SK-N-SH (cell line): Measurements from ENCODE around the gene CAST. TPM values are rescaled to one million over a fixed set of nuclear protein-coding genes. Genes with fewer than 3 reads are reported as not detected.

Experiments
- CTCF ChIA-PET: fragments of 300-600, 350-600 bp; formaldehyde crosslinking; extraction: SDS; loops from one replicate; lab custom pipeline; 2021; lab: Yijun Ruan, JAX
- POLR2A ChIA-PET: fragments of 350-600 bp; sonication (Branson Sonifier 250); formaldehyde crosslinking; extraction: SDS; loops from one replicate; lab custom pipeline; 2020; ENCODE audit warnings: antibody characterized with exemption, inconsistent platforms; lab: Yijun Ruan, JAX
- DNase-seq: peaks from one replicate; pipeline ENCODE4 v3.0.0; 2012
- H2AFZ ChIP-seq: fragments of 200-600 bp; sonication (generic); 2 replicates; pipeline ENCODE4 v1.8.1; 2016; ENCODE audit warnings: antibody characterized with exemption, mild to moderate bottlenecking, low read depth
- H3F3A ChIP-seq: fragments of 200-600 bp; sonication (generic); replicated peaks from 2 replicates; pipeline ENCODE3; 2016; ENCODE audit warnings: antibody characterized with exemption, mild to moderate bottlenecking; ENCODE audit not compliant: insufficient read depth
- H3K27ac ChIP-seq, 2 experiments: fragments of 200-500 bp in 1 of 2; fragments of 200-600 bp in 1 of 2; sonication (Bioruptor generic) in 1 of 2; sonication (generic), shearing (Covaris generic) in 1 of 2; 2 replicates each; pipeline versions ENCODE4 v1.5.1 to v1.6.1; 2014 to 2016; ENCODE audit warnings: low read depth in 2 of 2, inconsistent platforms in 1 of 2, low read length in 1 of 2, mild to moderate bottlenecking in 1 of 2, mixed read lengths in 1 of 2
- H3K27me3 ChIP-seq: fragments of 200-600 bp; sonication (generic), shearing (Covaris generic); 2 replicates; pipeline ENCODE4 v1.6.1; 2016; ENCODE audit warnings: mixed run types; ENCODE audit not compliant: insufficient read depth
- H3K36me3 ChIP-seq, 2 experiments: fragments of 200-500 bp in 1 of 2; fragments of 200-600 bp in 1 of 2; sonication (Bioruptor generic) in 1 of 2; sonication (generic) in 1 of 2; replicated peaks in 1 of 2; 2 replicates each; pipeline versions ENCODE3 to v1.5.1; 2014 to 2016; ENCODE audit warnings: low read length in 1 of 2, mild to moderate bottlenecking in 1 of 2; ENCODE audit not compliant: insufficient read depth in 2 of 2, control insufficient read depth in 1 of 2
- H3K4me1 ChIP-seq, 2 experiments: fragments of 200-500 bp in 1 of 2; fragments of 200-600 bp in 1 of 2; sonication (Bioruptor generic) in 1 of 2; sonication (generic), shearing (Covaris generic) in 1 of 2; 2 replicates each; pipeline versions ENCODE4 v1.5.1 to v1.6.1; 2014 to 2016; ENCODE audit warnings: low read depth in 1 of 2, low read length in 1 of 2, mixed run types in 1 of 2; ENCODE audit not compliant: insufficient read depth in 2 of 2, control insufficient read depth in 1 of 2
- H3K4me2 ChIP-seq: fragments of 200-600 bp; sonication (generic), shearing (Covaris generic); 2 replicates; pipeline ENCODE4 v1.6.1; 2017; ENCODE audit warnings: mixed run types
- H3K4me3 ChIP-seq, 2 experiments: fragments of 200-500 bp in 1 of 2; fragments of 200-600 bp in 1 of 2; sonication (Bioruptor generic) in 1 of 2; sonication (generic), shearing (Covaris generic) in 1 of 2; 2 replicates each; pipeline versions ENCODE4 v1.5.1 to v1.8.1; 2014 to 2016; ENCODE audit warnings: low read depth in 2 of 2, inconsistent platforms in 1 of 2, low read length in 1 of 2, mild to moderate bottlenecking in 1 of 2, mixed read lengths in 1 of 2, moderate library complexity in 1 of 2
- H3K79me2 ChIP-seq: fragments of 200-600 bp; sonication (generic); 2 replicates; pipeline ENCODE4 v1.8.1; 2017; ENCODE audit warnings: mild to moderate bottlenecking; ENCODE audit not compliant: insufficient read depth
- H3K9ac ChIP-seq: fragments of 200-600 bp; sonication (generic); 2 replicates; pipeline ENCODE4 v1.6.1; 2017; ENCODE audit warnings: mixed run types
- H3K9me2 ChIP-seq: fragments of 200-600 bp; sonication (generic); 2 replicates; pipeline ENCODE4 v1.6.1; 2017; ENCODE audit warnings: mixed run types
- H3K9me3 ChIP-seq: fragments of 200-600 bp; sonication (generic); 2 replicates; pipeline ENCODE4 v1.6.1; 2017; ENCODE audit warnings: mixed run types, mild to moderate bottlenecking, moderate library complexity
- H4K20me1 ChIP-seq: fragments of 200-600 bp; sonication (generic); 2 replicates; pipeline ENCODE4 v1.6.1; 2017; ENCODE audit warnings: mild to moderate bottlenecking, mixed run types; ENCODE audit not compliant: insufficient read depth
- CTCF ChIP-seq: fragments of 200-600 bp; sonication (generic); IDR thresholded peaks from 2 replicates; pipeline ENCODE4 v1.6.1; 2017; ENCODE audit warnings: antibody characterized with exemption, mild to moderate bottlenecking, moderate library complexity
- GATA2 ChIP-seq: sonication (generic); formaldehyde crosslinking; IDR thresholded peaks from 2 replicates; pipeline ENCODE4 v1.5.0; 2020; ENCODE audit warnings: mild to moderate bottlenecking, missing genetic modification reagents
- RAD21 ChIP-seq: IDR thresholded peaks from 2 replicates; pipeline ENCODE4 v1.6.1; 2012; ENCODE audit warnings: mild to moderate bottlenecking, low read length
- RXRA ChIP-seq: IDR thresholded peaks from 2 replicates; pipeline ENCODE4 v1.4.0; 2012; ENCODE audit warnings: low read depth, mild to moderate bottlenecking, borderline replicate concordance
- SIN3A ChIP-seq: IDR thresholded peaks from 2 replicates; pipeline ENCODE4 v1.6.1; 2012; ENCODE audit warnings: low read depth, mild to moderate bottlenecking, low read length, moderate library complexity, borderline replicate concordance
- TAF1 ChIP-seq: IDR thresholded peaks from 2 replicates; pipeline ENCODE4 v1.6.1; 2012; ENCODE audit warnings: low read depth, mild to moderate bottlenecking, low read length, moderate library complexity, borderline replicate concordance
- YY1 ChIP-seq: IDR thresholded peaks from 2 replicates; pipeline ENCODE4 v1.4.0; 2012; ENCODE audit warnings: low read depth, mild to moderate bottlenecking
- WGBS: methylation state at CpG from one replicate; pipeline ENCODE4 v1.1.6; 2017; ENCODE audit warnings: low lambda C conversion rate; 5-methylcytosine and 5-hydroxymethylcytosine counted together
- polyA plus RNA-seq, 3 experiments: library from polyadenylated mRNA; depleted of rRNA; stranded (reverse); fragments of >200 nt; gene quantifications; 2 replicates each; pipeline ENCODE4 v1.2.3, GENCODE V29; 2012
- TF ChIP-seq, protein P1 (sequence below): IDR thresholded peaks from 2 replicates; pipeline ENCODE4; 2012
- TF ChIP-seq, protein P2 (sequence below): IDR thresholded peaks from 2 replicates; pipeline ENCODE4 v1.4.0; 2012; ENCODE audit warnings: low read depth, borderline replicate concordance
- TF ChIP-seq, protein P3 (sequence below): IDR thresholded peaks from 2 replicates; pipeline ENCODE4 v1.6.1; 2012; ENCODE audit warnings: mild to moderate bottlenecking, low read depth, low read length, moderate library complexity
- TF ChIP-seq, protein P4 (sequence below): fragments of 150-350 bp; IDR thresholded peaks from 2 replicates; pipeline ENCODE4 v1.6.1; 2016; ENCODE audit warnings: mild to moderate bottlenecking, low read depth, low read length

CAST gene
- polyA plus RNA-seq, 1 of the 3 experiments (the other 2 are of a cell fraction), result 82.9 TPM

- no peaks in the 10 kb centered on the region for H3K27me3 ChIP-seq
- H3K4me3 ChIP-seq, result no peak overlapping the region
- ChIA-PET POLR2A (no interaction called here), CTCF (interaction anchor here (0.9 to 2.1 kb wide), 3 partner anchors 11 to 40 kb away, joined by 3 to 9 read pairs (median 3); no protein-coding TSS in a partner anchor)
- H3K36me3 ChIP-seq, result no peaks in the 10 kb centered on the region
- no peaks in the 10 kb centered on the region for H3K9me2 ChIP-seq
- H3F3A ChIP-seq, result peaks cover 38% of the 10 kb centered on the region
- H3K79me2 ChIP-seq, result no peaks in the 10 kb centered on the region
- no peak overlapping the region for H2AFZ ChIP-seq
- peaks cover 20 to 35% of the 10 kb centered on the region in 2 experiments for H3K4me1 ChIP-seq
- H4K20me1 ChIP-seq, result no peaks in the 10 kb centered on the region
- TF ChIP-seq RXRA (no peak), RAD21 (no peak), YY1 (no peak), GATA2 (CRISPR knock-in tag) (no peak), CTCF (no peak), TAF1 (no peak), SIN3A (no peak)
- TF ChIP-seq, protein P1, sequence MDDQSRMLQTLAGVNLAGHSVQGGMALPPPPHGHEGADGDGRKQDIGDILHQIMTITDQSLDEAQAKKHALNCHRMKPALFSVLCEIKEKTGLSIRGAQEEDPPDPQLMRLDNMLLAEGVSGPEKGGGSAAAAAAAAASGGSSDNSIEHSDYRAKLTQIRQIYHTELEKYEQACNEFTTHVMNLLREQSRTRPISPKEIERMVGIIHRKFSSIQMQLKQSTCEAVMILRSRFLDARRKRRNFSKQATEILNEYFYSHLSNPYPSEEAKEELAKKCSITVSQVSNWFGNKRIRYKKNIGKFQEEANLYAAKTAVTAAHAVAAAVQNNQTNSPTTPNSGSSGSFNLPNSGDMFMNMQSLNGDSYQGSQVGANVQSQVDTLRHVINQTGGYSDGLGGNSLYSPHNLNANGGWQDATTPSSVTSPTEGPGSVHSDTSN, result no peak
- WGBS, result 94% methylated on average over 4 of the region's 4 CpGs
- H3K9me3 ChIP-seq, result no peaks in the 10 kb centered on the region
- H3K27ac ChIP-seq, result no peak overlapping the region
- no peak for DNase-seq
- no peak overlapping the region for H3K9ac ChIP-seq
- no peak overlapping the region for H3K4me2 ChIP-seq
Measured at GRCh38 chr5:96654209-96654608, 8.0 kb upstream of the CAST start.

DNA sequence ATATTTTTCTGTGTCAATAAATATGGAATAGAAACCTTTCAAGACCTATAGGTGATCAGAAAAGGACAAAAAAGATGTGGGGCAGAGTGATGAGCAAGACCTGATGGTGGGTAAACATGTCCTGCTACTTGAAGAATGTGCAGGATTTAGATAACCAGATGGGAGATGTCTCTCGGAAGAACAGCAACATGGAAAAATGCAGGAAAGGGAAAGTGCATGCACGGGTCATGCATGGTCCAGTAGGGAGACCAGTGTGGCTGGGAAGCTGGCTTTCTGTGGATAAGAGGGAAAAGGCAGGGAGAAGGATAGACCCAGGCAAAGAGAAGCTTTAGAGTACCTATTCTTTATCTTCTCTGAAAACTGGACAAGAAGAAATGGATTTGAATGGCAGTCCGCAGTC is 7.1 kb upstream of the CAST start:
- Histone ChIP-seq H2AFZ (no peak overlapping the region), H3K9me2 (no peaks in the 10 kb centered on the region), H3K79me2 (no peaks in the 10 kb centered on the region), H3K9me3 (no peaks in the 10 kb centered on the region), H3K9ac (no peak overlapping the region), H4K20me1 (no peaks in the 10 kb centered on the region), H3K36me3 (no peaks in the 10 kb centered on the region), H3K4me3 (no peak overlapping the region), H3F3A (peaks cover 35% of the 10 kb centered on the region), H3K27ac (peak overlapping the region in 1 of 2 experiments; percentile 39; a peak in 2 of 4 replicates), H3K4me2 (peak overlapping the region; percentile 43; the same call in 1 of the 2 replicates), H3K4me1 (peaks cover 18 to 30% of the 10 kb centered on the region in 2 experiments), H3K27me3 (no peaks in the 10 kb centered on the region)
- WGBS, result 85% methylated on average over 3 of the region's 3 CpGs
- DNase-seq, result no peak
- POLR2A ChIA-PET, result interaction anchor here (0.9 kb wide), 1 partner anchor 152 kb away, joined by 4 read pairs; the partner anchor contains the start of gene ERAP1
- TF ChIP-seq, protein P2, sequence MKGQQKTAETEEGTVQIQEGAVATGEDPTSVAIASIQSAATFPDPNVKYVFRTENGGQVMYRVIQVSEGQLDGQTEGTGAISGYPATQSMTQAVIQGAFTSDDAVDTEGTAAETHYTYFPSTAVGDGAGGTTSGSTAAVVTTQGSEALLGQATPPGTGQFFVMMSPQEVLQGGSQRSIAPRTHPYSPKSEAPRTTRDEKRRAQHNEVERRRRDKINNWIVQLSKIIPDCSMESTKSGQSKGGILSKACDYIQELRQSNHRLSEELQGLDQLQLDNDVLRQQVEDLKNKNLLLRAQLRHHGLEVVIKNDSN, result no peak
- no peak for TF ChIP-seq TAF1
- TF ChIP-seq, protein P3, sequence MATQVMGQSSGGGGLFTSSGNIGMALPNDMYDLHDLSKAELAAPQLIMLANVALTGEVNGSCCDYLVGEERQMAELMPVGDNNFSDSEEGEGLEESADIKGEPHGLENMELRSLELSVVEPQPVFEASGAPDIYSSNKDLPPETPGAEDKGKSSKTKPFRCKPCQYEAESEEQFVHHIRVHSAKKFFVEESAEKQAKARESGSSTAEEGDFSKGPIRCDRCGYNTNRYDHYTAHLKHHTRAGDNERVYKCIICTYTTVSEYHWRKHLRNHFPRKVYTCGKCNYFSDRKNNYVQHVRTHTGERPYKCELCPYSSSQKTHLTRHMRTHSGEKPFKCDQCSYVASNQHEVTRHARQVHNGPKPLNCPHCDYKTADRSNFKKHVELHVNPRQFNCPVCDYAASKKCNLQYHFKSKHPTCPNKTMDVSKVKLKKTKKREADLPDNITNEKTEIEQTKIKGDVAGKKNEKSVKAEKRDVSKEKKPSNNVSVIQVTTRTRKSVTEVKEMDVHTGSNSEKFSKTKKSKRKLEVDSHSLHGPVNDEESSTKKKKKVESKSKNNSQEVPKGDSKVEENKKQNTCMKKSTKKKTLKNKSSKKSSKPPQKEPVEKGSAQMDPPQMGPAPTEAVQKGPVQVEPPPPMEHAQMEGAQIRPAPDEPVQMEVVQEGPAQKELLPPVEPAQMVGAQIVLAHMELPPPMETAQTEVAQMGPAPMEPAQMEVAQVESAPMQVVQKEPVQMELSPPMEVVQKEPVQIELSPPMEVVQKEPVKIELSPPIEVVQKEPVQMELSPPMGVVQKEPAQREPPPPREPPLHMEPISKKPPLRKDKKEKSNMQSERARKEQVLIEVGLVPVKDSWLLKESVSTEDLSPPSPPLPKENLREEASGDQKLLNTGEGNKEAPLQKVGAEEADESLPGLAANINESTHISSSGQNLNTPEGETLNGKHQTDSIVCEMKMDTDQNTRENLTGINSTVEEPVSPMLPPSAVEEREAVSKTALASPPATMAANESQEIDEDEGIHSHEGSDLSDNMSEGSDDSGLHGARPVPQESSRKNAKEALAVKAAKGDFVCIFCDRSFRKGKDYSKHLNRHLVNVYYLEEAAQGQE, result no peak
- TF ChIP-seq, protein P4, sequence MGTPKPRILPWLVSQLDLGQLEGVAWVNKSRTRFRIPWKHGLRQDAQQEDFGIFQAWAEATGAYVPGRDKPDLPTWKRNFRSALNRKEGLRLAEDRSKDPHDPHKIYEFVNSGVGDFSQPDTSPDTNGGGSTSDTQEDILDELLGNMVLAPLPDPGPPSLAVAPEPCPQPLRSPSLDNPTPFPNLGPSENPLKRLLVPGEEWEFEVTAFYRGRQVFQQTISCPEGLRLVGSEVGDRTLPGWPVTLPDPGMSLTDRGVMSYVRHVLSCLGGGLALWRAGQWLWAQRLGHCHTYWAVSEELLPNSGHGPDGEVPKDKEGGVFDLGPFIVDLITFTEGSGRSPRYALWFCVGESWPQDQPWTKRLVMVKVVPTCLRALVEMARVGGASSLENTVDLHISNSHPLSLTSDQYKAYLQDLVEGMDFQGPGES, result no peak
- CTCF ChIA-PET, result interaction anchor here (0.9 to 1.3 kb wide), 3 partner anchors 12 to 32 kb away, joined by 3 read pairs; no protein-coding TSS in a partner anchor
